Ascending aorta (tissue), 2 donors: ENCODE results near the gene RNF40. TPM values are rescaled to one million over a fixed set of nuclear protein-coding genes. Genes with fewer than 3 reads are reported as not detected.

Source experiments
- DNase-seq, 2 donors: peaks; one replicate each; pipeline ENCODE4 v3.0.0-alpha.2; 2019; ENCODE audit warnings: low spot score in 2 of 2
- H3K27ac ChIP-seq, 2 donors: fragments of 200-600 bp; sonication (generic); one replicate each; pipeline ENCODE4 v1.5.1; 2016 to 2017; ENCODE audit warnings: mild to moderate bottlenecking in 1 of 2
- H3K27me3 ChIP-seq: fragments of 200-600 bp; sonication (generic); one replicate; pipeline ENCODE4 v1.5.1; 2017
- H3K36me3 ChIP-seq, 2 donors: fragments of 200-600 bp; sonication (generic); one replicate each; pipeline ENCODE4 v1.5.1; 2016
- H3K4me1 ChIP-seq, 2 donors: fragments of 200-600 bp; sonication (generic); one replicate each; pipeline ENCODE4 v1.5.1; 2016 to 2017; ENCODE audit warnings: mild to moderate bottlenecking in 1 of 2
- H3K4me3 ChIP-seq, 2 donors: fragments of 200-600 bp; sonication (generic); one replicate each; pipeline ENCODE4 v1.5.1; 2016 to 2017; ENCODE audit warnings: mild to moderate bottlenecking in 1 of 2
- H3K9me3 ChIP-seq, 2 donors: fragments of 200-600 bp; sonication (generic); one replicate each; pipeline ENCODE4 v1.5.1; 2016
- CTCF ChIP-seq, 3 experiments: fragments of 200-600 bp in 2 of 3; fragments of 450-650 bp in 1 of 3; sonication (generic) in 2 of 3; IDR thresholded peaks; one replicate each; pipeline ENCODE4 v1.5.1; 2016 to 2019; ENCODE audit warnings: antibody characterized with exemption in 3 of 3, mild to moderate bottlenecking in 1 of 3, moderate library complexity in 1 of 3
- intact Hi-C: fragments of 100-400 bp; cut with DNase I; formaldehyde crosslinking; loops from one replicate; pipeline ENCODE4 v1.15.1; 2023
- total RNA-seq: library from RNA; depleted of rRNA; stranded (reverse); fragments of >200 nt; gene quantifications from one replicate; pipeline ENCODE4 v1.1.0, GENCODE V29; 2016

Gene RNF40
- total RNA-seq, 1 donor from 2014 or later = 66.3 TPM

DNA sequence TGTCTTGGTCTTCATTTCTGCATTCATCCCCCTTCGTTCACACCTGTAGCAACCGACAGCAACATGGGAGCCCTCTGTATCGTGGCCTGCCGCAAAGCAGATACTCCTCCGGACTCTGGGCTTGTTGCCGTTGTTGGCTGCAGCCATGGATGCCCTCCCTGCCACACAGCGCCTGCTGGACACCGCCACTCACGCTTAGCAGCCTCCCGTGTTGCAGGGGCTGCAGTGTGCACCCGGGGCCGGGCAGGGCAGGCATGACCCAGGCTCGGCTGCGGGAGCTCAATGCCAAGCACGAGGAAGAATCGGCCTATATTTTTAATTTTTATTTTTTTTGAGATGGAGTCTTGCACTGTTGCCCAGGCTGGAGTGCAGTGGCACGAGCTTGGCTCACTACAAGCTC is 59.8 kb downstream of the RNF40 start:
- TF ChIP-seq CTCF (IDR thresholded peaks at IDR 0.05) = no peak
- intact Hi-C loops = no loop called here
- no peaks in the 10 kb centered on the region for H3K36me3 ChIP-seq
- no peaks in the 10 kb centered on the region for H3K9me3 ChIP-seq
- H3K27ac ChIP-seq = no peak overlapping the region
- H3K27me3 ChIP-seq = no peaks in the 10 kb centered on the region
- no peak for DNase-seq
- H3K4me1 ChIP-seq = no peaks in the 10 kb centered on the region
- H3K4me3 ChIP-seq = no peak overlapping the region

Other genes with a start within 250 kb of the RNF40 start
- gene ZNF768, start 235.8 kb upstream of the RNF40 start, total RNA-seq = 18.9 TPM
- gene ZNF747, start 227.5 kb upstream of the RNF40 start, total RNA-seq = 19.6 TPM
- gene ZNF764, start 203.9 kb upstream of the RNF40 start, total RNA-seq = 10.9 TPM
- gene ZNF688, start 190.6 kb upstream of the RNF40 start, total RNA-seq = 11.3 TPM
- gene ZNF785, start 176.6 kb upstream of the RNF40 start, total RNA-seq = 12.1 TPM
- 7.0 TPM for gene ZNF689, start 151.9 kb upstream of the RNF40 start, total RNA-seq
- 124 TPM for gene PRR14, start 111.4 kb upstream of the RNF40 start, total RNA-seq
- 26.8 TPM for gene FBRS, start 103.9 kb upstream of the RNF40 start, total RNA-seq
- gene SRCAP, start 63.2 kb upstream of the RNF40 start, total RNA-seq = 24.5 TPM
- 78.8 TPM for gene PHKG2, start 13.9 kb upstream of the RNF40 start, total RNA-seq
- not detected for gene CFAP119, start 260 bp upstream of the RNF40 start, total RNA-seq
- gene ZNF629, start 24.9 kb downstream of the RNF40 start, total RNA-seq = 12.3 TPM
- 46.2 TPM for gene BCL7C, start 131.8 kb downstream of the RNF40 start, total RNA-seq
- gene CTF1, start 134.3 kb downstream of the RNF40 start, total RNA-seq = 0.21 TPM
- 66.9 TPM for gene FBXL19, start 161.2 kb downstream of the RNF40 start, total RNA-seq
- 39.0 TPM for gene ORAI3, start 186.7 kb downstream of the RNF40 start, total RNA-seq
- gene SETD1A, start 195.4 kb downstream of the RNF40 start, total RNA-seq = 8.3 TPM
- 35.2 TPM for gene HSD3B7, start 222.9 kb downstream of the RNF40 start, total RNA-seq
- 2.0 TPM for gene STX1B, start 248.3 kb downstream of the RNF40 start, total RNA-seq